HL-60/S4 (cell line): Measurements from ENCODE around the gene TMEM272.
"Not testable (repeated sequence)": the region's sequence is repeated elsewhere in the genome, so short reads cannot be mapped to it uniquely, and the experiment has no call there.

Source experiments
- in situ Hi-C: fragments of 300-500 bp; cut with MboI; formaldehyde crosslinking; loops from 2 replicates; pipeline ENCODE4 v1.14.3; 2022; ENCODE audit warnings: low sequenced_read_pairs

Gene TMEM272

GRCh38 chr13:51826606-51827005 lies 18.4 kb downstream of the TMEM272 start:
- in situ Hi-C loops = no loop called here

- in situ Hi-C loops = no loop called here
Measured at GRCh38 chr13:51825681-51826254, 19.2 kb downstream of the TMEM272 start.

- in situ Hi-C loops = no loop called here
Measured at GRCh38 chr13:51825165-51825592, 19.8 kb downstream of the TMEM272 start.

GRCh38 chr13:51824712-51825111 lies 20.3 kb downstream of the TMEM272 start:
- in situ Hi-C loops = not testable (repeated sequence)

GRCh38 chr13:51823863-51824262 lies 21.1 kb downstream of the TMEM272 start:
- in situ Hi-C loops = no loop called here

- in situ Hi-C loops = no loop called here
Measured at GRCh38 chr13:51823359-51823758, 21.6 kb downstream of the TMEM272 start.

GRCh38 chr13:51822106-51822815 lies 22.7 kb downstream of the TMEM272 start:
- in situ Hi-C loops = no loop called here

- in situ Hi-C loops = no loop called here
Measured at GRCh38 chr13:51821606-51822005, 23.4 kb downstream of the TMEM272 start.

- in situ Hi-C loops = no loop called here
Measured at GRCh38 chr13:51820016-51820597, 24.9 kb downstream of the TMEM272 start.

- in situ Hi-C loops = no loop called here
Measured at GRCh38 chr13:51819544-51819943, 25.4 kb downstream of the TMEM272 start.

GRCh38 chr13:51818781-51819511 lies 26.0 kb downstream of the TMEM272 start:
- in situ Hi-C loops = no loop called here

- in situ Hi-C loops = no loop called here
Measured at GRCh38 chr13:51818276-51818675, 26.7 kb downstream of the TMEM272 start.

- in situ Hi-C loops = no loop called here
Measured at GRCh38 chr13:51817717-51818116, 27.3 kb downstream of the TMEM272 start.

- in situ Hi-C loops = no loop called here
Measured at GRCh38 chr13:51816604-51817249, 28.2 kb downstream of the TMEM272 start.

GRCh38 chr13:51815848-51816247 lies 29.1 kb downstream of the TMEM272 start:
- in situ Hi-C loops = no loop called here

GRCh38 chr13:51814825-51815650 lies 29.9 kb downstream of the TMEM272 start:
- in situ Hi-C loops = no loop called here

- in situ Hi-C loops = no loop called here
Measured at GRCh38 chr13:51814071-51814470, 30.9 kb downstream of the TMEM272 start.

GRCh38 chr13:51811920-51812451 lies 33.0 kb downstream of the TMEM272 start:
- in situ Hi-C loops = no loop called here

GRCh38 chr13:51811046-51811445 lies 33.9 kb downstream of the TMEM272 start:
- in situ Hi-C loops = no loop called here

GRCh38 chr13:51808811-51809210 lies 36.2 kb downstream of the TMEM272 start:
- in situ Hi-C loops = no loop called here
